HEK293 (cell line): Measurements from ENCODE around the gene GNG12.

Experiments used
- CTCF ChIA-PET: fragments of 350-600 bp; formaldehyde crosslinking; extraction: SDS; loops from one replicate; lab custom pipeline; 2021; ENCODE audit warnings: antibody characterized with exemption; lab: Yijun Ruan, JAX
- POLR2A ChIA-PET: fragments of 300-600 bp; formaldehyde crosslinking; extraction: SDS; loops from one replicate; lab custom pipeline; 2020; ENCODE audit warnings: antibody characterized with exemption, inconsistent platforms; lab: Yijun Ruan, JAX
- H3K27ac ChIP-seq: fragments of 200-500 bp; sonication (Bioruptor generic); 2 replicates; pipeline ENCODE4 v1.5.1; 2014; ENCODE audit warnings: low read depth, low read length, control low read depth, inconsistent platforms; ENCODE audit errors: extremely low read depth
- H3K36me3 ChIP-seq, 2 experiments: fragments of 200-500 bp in 1 of 2; sonication (Bioruptor generic) in 1 of 2; 1 replicate in 1 of 2; 2 replicates in 1 of 2; pipeline ENCODE4 v1.5.1; 2014 to 2017; ENCODE audit warnings: inconsistent platforms in 2 of 2, low read length in 2 of 2; ENCODE audit not compliant: control insufficient read depth in 2 of 2, insufficient read depth in 1 of 2
- H3K4me1 ChIP-seq: fragments of 200-500 bp; sonication (Bioruptor generic); 2 replicates; pipeline ENCODE4 v1.5.1; 2014; ENCODE audit warnings: mild to moderate bottlenecking, low read length, inconsistent platforms; ENCODE audit not compliant: control insufficient read depth, insufficient read depth
- H3K4me3 ChIP-seq: 2 replicates; pipeline ENCODE4 v1.5.1; 2011; ENCODE audit warnings: low read depth, mild to moderate bottlenecking, control low read depth, low read length, moderate library complexity
- H3K9me3 ChIP-seq: fragments of 200-500 bp; sonication (Bioruptor generic); 2 replicates; pipeline ENCODE4 v1.5.1; 2014; ENCODE audit warnings: low read depth, low read length, inconsistent platforms; ENCODE audit not compliant: control insufficient read depth, insufficient read depth
- ATF2 ChIP-seq: fragments of 450-650 bp; formaldehyde crosslinking; IDR thresholded peaks from 2 replicates; pipeline ENCODE4 v1.5.1; 2016; ENCODE audit warnings: missing biosample characterization, missing genetic modification characterization, low read depth
- KLF16 ChIP-seq: fragments of 450-650 bp; formaldehyde crosslinking; IDR thresholded peaks from 2 replicates; pipeline ENCODE4 v1.5.1; 2017; ENCODE audit warnings: missing biosample characterization, missing genetic modification characterization
- KLF7 ChIP-seq: fragments of 450-650 bp; formaldehyde crosslinking; IDR thresholded peaks from 2 replicates; pipeline ENCODE4 v1.5.1; 2016; ENCODE audit warnings: missing biosample characterization, missing genetic modification characterization, borderline replicate concordance
- SCRT2 ChIP-seq: fragments of 450-650 bp; formaldehyde crosslinking; IDR thresholded peaks from 2 replicates; pipeline ENCODE4 v1.5.1; 2016; ENCODE audit warnings: missing biosample characterization, missing genetic modification characterization
- ZBTB6 ChIP-seq: fragments of 450-650 bp; formaldehyde crosslinking; IDR thresholded peaks from 2 replicates; pipeline ENCODE4 v1.5.1; 2017; ENCODE audit warnings: missing biosample characterization, missing genetic modification characterization
- ZNF175 ChIP-seq: fragments of 450-650 bp; formaldehyde crosslinking; IDR thresholded peaks from 2 replicates; pipeline ENCODE4 v1.5.1; 2016; ENCODE audit warnings: missing biosample characterization, missing genetic modification characterization
- ZNF26 ChIP-seq: fragments of 450-650 bp; formaldehyde crosslinking; IDR thresholded peaks from 2 replicates; pipeline ENCODE4 v1.5.1; 2016; ENCODE audit warnings: missing biosample characterization, missing genetic modification characterization
- ZNF639 ChIP-seq: fragments of 450-650 bp; formaldehyde crosslinking; IDR thresholded peaks from 2 replicates; pipeline ENCODE4 v1.5.1; 2016; ENCODE audit warnings: missing biosample characterization, missing genetic modification characterization
- ZSCAN16 ChIP-seq: fragments of 450-650 bp; formaldehyde crosslinking; IDR thresholded peaks from 2 replicates; pipeline ENCODE4 v1.5.1; 2016; ENCODE audit warnings: missing biosample characterization, missing genetic modification characterization

GNG12 gene

GRCh38 chr1:67788238-67788790 is 45.0 kb downstream of the GNG12 start (continued):
- TF ChIP-seq ATF2 = no peak
- TF ChIP-seq KLF7 (tag by site-specific recombination) = no peak
- TF ChIP-seq KLF16 (tag by site-specific recombination) = no peak
- TF ChIP-seq ZNF26 (tag by site-specific recombination) = no peak
- TF ChIP-seq ZNF175 (tag by site-specific recombination) = no peak

GRCh38 chr1:67787746-67788145 is 45.5 kb downstream of the GNG12 start:
- no peaks in the 10 kb centered on the region for H3K9me3 ChIP-seq
- H3K27ac ChIP-seq = no peak overlapping the region
- TF ChIP-seq ZSCAN16 (tag by site-specific recombination) = no peak
- no peak for TF ChIP-seq ZBTB6 (tag by site-specific recombination)
- TF ChIP-seq, all 188 proteins: peak for 0
- POLR2A ChIA-PET = interaction anchor here (1.1 kb wide), 2 partner anchors 44 kb away, joined by 3 read pairs; no protein-coding TSS in a partner anchor
- CTCF ChIA-PET = interaction anchor here (0.6 to 2.0 kb wide), 4 partner anchors 20 to 587 kb away, joined by 3 to 10 read pairs (median 5); no protein-coding TSS in a partner anchor
- no peak overlapping the region for H3K4me3 ChIP-seq
- peaks cover 11% of the 10 kb centered on the region; the same call in 1 of the 2 replicates for H3K4me1 ChIP-seq
- H3K36me3 ChIP-seq = no peaks in the 10 kb centered on the region

- ChIA-PET CTCF (interaction anchor here (1.6 kb wide), 1 partner anchor 65 kb away, joined by 4 read pairs; no protein-coding TSS in a partner anchor), POLR2A (interaction anchor here (1.1 to 1.2 kb wide), 2 partner anchors 15 to 46 kb away, joined by 3 read pairs; no protein-coding TSS in a partner anchor)
- Histone ChIP-seq H3K36me3 (no peaks in the 10 kb centered on the region), H3K27ac (no peak overlapping the region), H3K9me3 (no peaks in the 10 kb centered on the region), H3K4me1 (no peaks in the 10 kb centered on the region), H3K4me3 (no peak overlapping the region)
- no peak for TF ChIP-seq ZNF639 (tag by site-specific recombination)
Measured at GRCh38 chr1:67785847-67786753, 47.2 kb downstream of the GNG12 start.

- Histone ChIP-seq H3K9me3 (no peaks in the 10 kb centered on the region), H3K27ac (no peak overlapping the region), H3K4me1 (no peaks in the 10 kb centered on the region), H3K36me3 (no peaks in the 10 kb centered on the region), H3K4me3 (no peak overlapping the region)
- ChIA-PET CTCF (no interaction called here), POLR2A (no interaction called here)
- 0 out of 2 replicates have a peak, but pooled peaks have one; percentile 17 for TF ChIP-seq SCRT2 (tag by site-specific recombination)
- no peak for TF ChIP-seq ZSCAN16 (tag by site-specific recombination)
Measured at GRCh38 chr1:67784545-67785186, 48.6 kb downstream of the GNG12 start.
